Measurements from ENCODE around the gene KCTD11. TPM values are rescaled to one million over a fixed set of nuclear protein-coding genes. Genes with fewer than 3 reads are reported as not detected.

KCTD11 gene
- total and polyA plus RNA-seq, 2 of the 13 experiments (the other 11 are each of a cell fraction or from before 2014, with no cell fraction given) = 1.6 to 2.6 TPM

DNA sequence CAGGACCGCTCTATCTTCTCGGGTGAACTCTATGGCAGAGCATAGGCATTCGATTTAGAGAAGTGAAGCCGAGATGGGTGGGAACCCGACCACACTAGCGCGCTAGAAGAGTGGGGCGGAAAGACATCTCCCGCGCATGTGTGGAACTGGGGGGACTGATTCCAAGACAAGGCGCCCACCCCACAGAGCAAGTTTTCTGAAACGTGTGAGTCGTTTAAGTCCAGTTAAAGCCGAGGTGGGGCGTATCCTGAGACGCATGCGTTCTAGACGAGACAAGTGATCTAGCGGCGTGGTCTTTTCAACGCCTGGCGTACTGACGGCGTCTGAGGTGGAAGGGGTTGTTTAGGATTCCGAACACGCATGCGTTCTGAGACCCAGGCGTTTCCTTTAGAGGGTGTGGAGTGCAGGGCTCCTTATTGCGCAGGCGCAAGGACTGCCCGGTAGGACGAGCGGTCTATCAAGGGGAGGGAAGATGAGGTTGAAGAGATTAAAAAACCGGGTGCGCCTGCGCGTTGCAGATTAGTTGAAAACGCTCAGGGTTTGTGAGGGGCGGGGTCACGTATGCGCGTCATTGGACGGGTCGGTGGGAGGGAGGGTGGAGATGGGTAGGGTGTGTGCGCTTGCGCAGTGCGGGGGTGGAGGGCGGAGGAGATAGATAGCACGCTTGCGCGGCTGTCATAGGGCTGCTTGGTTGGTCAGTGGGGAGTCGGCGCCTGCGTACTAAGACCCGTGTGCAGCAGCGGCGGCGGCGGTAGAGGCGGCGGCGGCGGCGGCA is 44.9 kb upstream of the KCTD11 start, which contains the start of gene EIF5A (continued):
- no peak for TF ChIP-seq ZNF850 (CRISPR knock-in tag; conservative IDR thresholded peaks at IDR 0.05)
- TF ChIP-seq, protein P1, sequence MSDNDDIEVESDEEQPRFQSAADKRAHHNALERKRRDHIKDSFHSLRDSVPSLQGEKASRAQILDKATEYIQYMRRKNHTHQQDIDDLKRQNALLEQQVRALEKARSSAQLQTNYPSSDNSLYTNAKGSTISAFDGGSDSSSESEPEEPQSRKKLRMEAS (IDR thresholded peaks at IDR 0.05) = peak; percentile 42; the same call in 1 of the 2 replicates
- TF ChIP-seq SNRNP70 (IDR thresholded peaks at IDR 0.05; ENCODE audit: low read depth, low read length) = no peak
- TF ChIP-seq, protein P2, sequence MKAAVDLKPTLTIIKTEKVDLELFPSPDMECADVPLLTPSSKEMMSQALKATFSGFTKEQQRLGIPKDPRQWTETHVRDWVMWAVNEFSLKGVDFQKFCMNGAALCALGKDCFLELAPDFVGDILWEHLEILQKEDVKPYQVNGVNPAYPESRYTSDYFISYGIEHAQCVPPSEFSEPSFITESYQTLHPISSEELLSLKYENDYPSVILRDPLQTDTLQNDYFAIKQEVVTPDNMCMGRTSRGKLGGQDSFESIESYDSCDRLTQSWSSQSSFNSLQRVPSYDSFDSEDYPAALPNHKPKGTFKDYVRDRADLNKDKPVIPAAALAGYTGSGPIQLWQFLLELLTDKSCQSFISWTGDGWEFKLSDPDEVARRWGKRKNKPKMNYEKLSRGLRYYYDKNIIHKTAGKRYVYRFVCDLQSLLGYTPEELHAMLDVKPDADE (CRISPR knock-in tag; IDR thresholded peaks at IDR 0.05) = no peak
- peak; percentile 36; the same call in 1 of the 2 replicates for TF ChIP-seq JUN (CRISPR knock-in tag; IDR thresholded peaks at IDR 0.05)
- TF ChIP-seq, protein P3, sequence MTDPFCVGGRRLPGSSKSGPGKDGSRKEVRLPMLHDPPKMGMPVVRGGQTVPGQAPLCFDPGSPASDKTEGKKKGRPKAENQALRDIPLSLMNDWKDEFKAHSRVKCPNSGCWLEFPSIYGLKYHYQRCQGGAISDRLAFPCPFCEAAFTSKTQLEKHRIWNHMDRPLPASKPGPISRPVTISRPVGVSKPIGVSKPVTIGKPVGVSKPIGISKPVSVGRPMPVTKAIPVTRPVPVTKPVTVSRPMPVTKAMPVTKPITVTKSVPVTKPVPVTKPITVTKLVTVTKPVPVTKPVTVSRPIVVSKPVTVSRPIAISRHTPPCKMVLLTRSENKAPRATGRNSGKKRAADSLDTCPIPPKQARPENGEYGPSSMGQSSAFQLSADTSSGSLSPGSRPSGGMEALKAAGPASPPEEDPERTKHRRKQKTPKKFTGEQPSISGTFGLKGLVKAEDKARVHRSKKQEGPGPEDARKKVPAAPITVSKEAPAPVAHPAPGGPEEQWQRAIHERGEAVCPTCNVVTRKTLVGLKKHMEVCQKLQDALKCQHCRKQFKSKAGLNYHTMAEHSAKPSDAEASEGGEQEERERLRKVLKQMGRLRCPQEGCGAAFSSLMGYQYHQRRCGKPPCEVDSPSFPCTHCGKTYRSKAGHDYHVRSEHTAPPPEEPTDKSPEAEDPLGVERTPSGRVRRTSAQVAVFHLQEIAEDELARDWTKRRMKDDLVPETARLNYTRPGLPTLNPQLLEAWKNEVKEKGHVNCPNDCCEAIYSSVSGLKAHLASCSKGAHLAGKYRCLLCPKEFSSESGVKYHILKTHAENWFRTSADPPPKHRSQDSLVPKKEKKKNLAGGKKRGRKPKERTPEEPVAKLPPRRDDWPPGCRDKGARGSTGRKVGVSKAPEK (CRISPR knock-in tag; IDR thresholded peaks at IDR 0.05; ENCODE audit: borderline replicate concordance) = no peak
- TF ChIP-seq RARA (CRISPR knock-in tag; IDR thresholded peaks at IDR 0.05) = 0 out of 2 replicates have a peak, but pooled peaks have one; percentile 8
- no peak for TF ChIP-seq NFKB2 (CRISPR knock-in tag; IDR thresholded peaks at IDR 0.05; ENCODE audit: borderline replicate concordance)
- TF ChIP-seq ZNF460 (CRISPR knock-in tag; IDR thresholded peaks at IDR 0.05; ENCODE audit: borderline replicate concordance) = no peak
- TF ChIP-seq SPEN (CRISPR knock-in tag; IDR thresholded peaks at IDR 0.05; ENCODE audit: low read depth) = peak; percentile 40; the same call in 1 of the 2 replicates
- TF ChIP-seq, protein P4, sequence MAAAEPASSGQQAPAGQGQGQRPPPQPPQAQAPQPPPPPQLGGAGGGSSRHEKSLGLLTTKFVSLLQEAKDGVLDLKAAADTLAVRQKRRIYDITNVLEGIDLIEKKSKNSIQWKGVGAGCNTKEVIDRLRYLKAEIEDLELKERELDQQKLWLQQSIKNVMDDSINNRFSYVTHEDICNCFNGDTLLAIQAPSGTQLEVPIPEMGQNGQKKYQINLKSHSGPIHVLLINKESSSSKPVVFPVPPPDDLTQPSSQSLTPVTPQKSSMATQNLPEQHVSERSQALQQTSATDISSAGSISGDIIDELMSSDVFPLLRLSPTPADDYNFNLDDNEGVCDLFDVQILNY (CRISPR knock-in tag; conservative IDR thresholded peaks at IDR 0.05) = no peak
- TF ChIP-seq, protein P5, sequence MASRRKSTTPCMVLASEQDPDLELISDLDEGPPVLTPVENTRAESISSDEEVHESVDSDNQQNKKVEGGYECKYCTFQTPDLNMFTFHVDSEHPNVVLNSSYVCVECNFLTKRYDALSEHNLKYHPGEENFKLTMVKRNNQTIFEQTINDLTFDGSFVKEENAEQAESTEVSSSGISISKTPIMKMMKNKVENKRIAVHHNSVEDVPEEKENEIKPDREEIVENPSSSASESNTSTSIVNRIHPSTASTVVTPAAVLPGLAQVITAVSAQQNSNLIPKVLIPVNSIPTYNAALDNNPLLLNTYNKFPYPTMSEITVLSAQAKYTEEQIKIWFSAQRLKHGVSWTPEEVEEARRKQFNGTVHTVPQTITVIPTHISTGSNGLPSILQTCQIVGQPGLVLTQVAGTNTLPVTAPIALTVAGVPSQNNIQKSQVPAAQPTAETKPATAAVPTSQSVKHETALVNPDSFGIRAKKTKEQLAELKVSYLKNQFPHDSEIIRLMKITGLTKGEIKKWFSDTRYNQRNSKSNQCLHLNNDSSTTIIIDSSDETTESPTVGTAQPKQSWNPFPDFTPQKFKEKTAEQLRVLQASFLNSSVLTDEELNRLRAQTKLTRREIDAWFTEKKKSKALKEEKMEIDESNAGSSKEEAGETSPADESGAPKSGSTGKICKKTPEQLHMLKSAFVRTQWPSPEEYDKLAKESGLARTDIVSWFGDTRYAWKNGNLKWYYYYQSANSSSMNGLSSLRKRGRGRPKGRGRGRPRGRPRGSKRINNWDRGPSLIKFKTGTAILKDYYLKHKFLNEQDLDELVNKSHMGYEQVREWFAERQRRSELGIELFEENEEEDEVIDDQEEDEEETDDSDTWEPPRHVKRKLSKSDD (CRISPR knock-in tag; IDR thresholded peaks at IDR 0.05; ENCODE audit: low read depth) = peak; percentile 53; the same call in 1 of the 2 replicates
- no peak for TF ChIP-seq ARHGAP35 (CRISPR knock-in tag; IDR thresholded peaks at IDR 0.05; ENCODE audit: borderline replicate concordance)
- TF ChIP-seq ZNF136 (CRISPR knock-in tag; IDR thresholded peaks at IDR 0.05; ENCODE audit: low read depth) = 0 out of 2 replicates have a peak, but pooled peaks have one; percentile 57
- peak; percentile 13; the same call in 1 of the 2 replicates for TF ChIP-seq SALL2 (CRISPR knock-in tag; IDR thresholded peaks at IDR 0.05)
- TF ChIP-seq FOXC1 (CRISPR knock-in tag; IDR thresholded peaks at IDR 0.05; ENCODE audit: borderline replicate concordance) = no peak
- TF ChIP-seq, protein P6, sequence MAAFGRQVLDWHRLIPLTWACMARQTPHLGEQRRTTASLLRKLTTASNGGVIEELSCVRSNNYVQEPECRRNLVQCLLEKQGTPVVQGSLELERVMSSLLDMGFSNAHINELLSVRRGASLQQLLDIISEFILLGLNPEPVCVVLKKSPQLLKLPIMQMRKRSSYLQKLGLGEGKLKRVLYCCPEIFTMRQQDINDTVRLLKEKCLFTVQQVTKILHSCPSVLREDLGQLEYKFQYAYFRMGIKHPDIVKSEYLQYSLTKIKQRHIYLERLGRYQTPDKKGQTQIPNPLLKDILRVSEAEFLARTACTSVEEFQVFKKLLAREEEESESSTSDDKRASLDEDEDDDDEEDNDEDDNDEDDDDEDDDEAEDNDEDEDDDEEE (CRISPR knock-in tag; IDR thresholded peaks at IDR 0.05) = no peak
- 0 out of 2 replicates have a peak, but pooled peaks have one; percentile 39 for TF ChIP-seq ZNF205 (CRISPR knock-in tag; IDR thresholded peaks at IDR 0.05)
- TF ChIP-seq ZSCAN21 (CRISPR knock-in tag; IDR thresholded peaks at IDR 0.05; ENCODE audit: borderline replicate concordance) = 0 out of 2 replicates have a peak, but pooled peaks have one; percentile 23
